Smooth muscle cell (in vitro differentiated cells): ENCODE results near the gene RNF43. TPM values are rescaled to one million over a fixed set of nuclear protein-coding genes. Genes with fewer than 3 reads are reported as not detected.

Source experiments
- DNase-seq: peaks from one replicate; lab custom pipeline; 2025; ENCODE audit not compliant: unreplicated experiment; lab: John Stamatoyannopoulos, UW
- H2AFZ ChIP-seq: fragments of 200-600 bp; sonication (generic); 2 replicates; pipeline ENCODE4 v1.6.0; 2016; ENCODE audit warnings: antibody characterized with exemption, low read depth, mild to moderate bottlenecking
- H3F3A ChIP-seq: fragments of 200-600 bp; sonication (generic); 2 replicates; pipeline ENCODE4 v1.6.0; 2017; ENCODE audit warnings: antibody characterized with exemption, low read depth
- H3K27ac ChIP-seq: fragments of 200-600 bp; sonication (generic); 2 replicates; pipeline ENCODE4 v1.5.1; 2016; ENCODE audit warnings: low read depth, mild to moderate bottlenecking
- H3K27me3 ChIP-seq: fragments of 200-600 bp; sonication (generic); 2 replicates; pipeline ENCODE4 v1.6.1; 2016; ENCODE audit warnings: low read depth, mild to moderate bottlenecking
- H3K36me3 ChIP-seq: fragments of 200-600 bp; sonication (generic); 2 replicates; pipeline ENCODE4 v1.5.1; 2016; ENCODE audit warnings: low read depth
- H3K4me1 ChIP-seq: fragments of 200-600 bp; sonication (generic); 2 replicates; pipeline ENCODE4 v1.5.1; 2016; ENCODE audit warnings: low read depth
- H3K4me2 ChIP-seq: fragments of 200-600 bp; sonication (generic); 2 replicates; pipeline ENCODE4 v1.6.0; 2016; ENCODE audit warnings: mild to moderate bottlenecking
- H3K4me3 ChIP-seq: fragments of 200-600 bp; sonication (generic); 2 replicates; pipeline ENCODE4 v1.5.1; 2016; ENCODE audit warnings: mild to moderate bottlenecking
- H3K79me2 ChIP-seq: fragments of 200-600 bp; sonication (generic); 2 replicates; pipeline ENCODE4 v1.6.0; 2016; ENCODE audit warnings: low read depth, mild to moderate bottlenecking
- H3K9ac ChIP-seq: fragments of 200-600 bp; sonication (generic); 2 replicates; pipeline ENCODE4 v1.6.0; 2016; ENCODE audit warnings: low read depth
- H3K9me3 ChIP-seq: fragments of 200-600 bp; sonication (generic); replicated peaks from 2 replicates; pipeline ENCODE4 v1.5.1; 2016; ENCODE audit warnings: low read depth
- H4K20me1 ChIP-seq: fragments of 200-600 bp; sonication (generic); 2 replicates; pipeline ENCODE4 v1.6.0; 2016; ENCODE audit warnings: low read depth
- CTCF ChIP-seq: fragments of 200-600 bp; sonication (generic); IDR thresholded peaks from 2 replicates; pipeline ENCODE4 v1.5.1; 2017; ENCODE audit warnings: borderline replicate concordance, mild to moderate bottlenecking, antibody characterized with exemption; ENCODE audit not compliant: insufficient read depth, poor library complexity, severe bottlenecking
- WGBS: methylation state at CpG from one replicate; pipeline ENCODE4 v1.1.7; 2016; ENCODE audit warnings: low lambda C conversion rate; 5-methylcytosine and 5-hydroxymethylcytosine counted together
- polyA plus RNA-seq: library from polyadenylated mRNA; unstranded; fragments of >200 nt; fragmentation: Nextera tagmentation; extraction: Ambion mirVana; gene quantifications from 2 replicates; pipeline ENCODE4 v1.2.1, GENCODE V29; 2016
- total RNA-seq: library from RNA; depleted of rRNA; stranded (reverse); fragments of >200 nt; gene quantifications from 2 replicates; pipeline ENCODE4 v1.2.3, GENCODE V29; 2014

Gene RNF43
- total and polyA plus RNA-seq, 2 experiments from 2014 or later, result 0.17 to 3.8 TPM

- no peaks in the 10 kb centered on the region for H3K36me3 ChIP-seq
- H3K9ac ChIP-seq, result no peak overlapping the region
- H3K79me2 ChIP-seq, result no peaks in the 10 kb centered on the region
- H3F3A ChIP-seq, result no peaks in the 10 kb centered on the region
- H4K20me1 ChIP-seq, result no peaks in the 10 kb centered on the region
- DNase-seq, result no peak
- H3K27me3 ChIP-seq, result no peaks in the 10 kb centered on the region
- no peak overlapping the region for H3K27ac ChIP-seq
- no peak for TF ChIP-seq CTCF
- WGBS, result 75% methylated on average over 2 of the region's 2 CpGs
- H2AFZ ChIP-seq, result no peak overlapping the region
- H3K9me3 ChIP-seq, result no peaks in the 10 kb centered on the region
- H3K4me3 ChIP-seq, result no peak overlapping the region
- H3K4me2 ChIP-seq, result no peak overlapping the region
- H3K4me1 ChIP-seq, result peaks cover 13% of the 10 kb centered on the region
These were observed 3.5 kb upstream of the RNF43 start for GRCh38 chr17:58420827-58421226.

GRCh38 chr17:58416937-58417299 is 416 bp downstream of the RNF43 start:
- Histone ChIP-seq H4K20me1 (no peaks in the 10 kb centered on the region), H3K27me3 (no peaks in the 10 kb centered on the region), H3K36me3 (no peaks in the 10 kb centered on the region), H3K4me3 (peak overlapping the region; percentile 61), H3K4me2 (peak overlapping the region; percentile 81), H3K4me1 (peaks cover 10% of the 10 kb centered on the region), H3K79me2 (peaks cover 16% of the 10 kb centered on the region), H3F3A (no peaks in the 10 kb centered on the region), H3K9ac (peak overlapping the region; percentile 60), H3K9me3 (no peaks in the 10 kb centered on the region), H2AFZ (peak overlapping the region; percentile 70), H3K27ac (peak overlapping the region; percentile 63)
- no peak for DNase-seq
- no peak for TF ChIP-seq CTCF
- 6% methylated on average over 6 of the region's 6 CpGs for whole genome bisulfite sequencing

GRCh38 chr17:58416396-58416795 is 938 bp downstream of the RNF43 start:
- Histone ChIP-seq H3K4me3 (peak overlapping the region; percentile 61), H3K27ac (no peak overlapping the region), H3K9me3 (no peaks in the 10 kb centered on the region), H3K36me3 (no peaks in the 10 kb centered on the region), H3K9ac (no peak overlapping the region), H3K27me3 (no peaks in the 10 kb centered on the region), H3F3A (no peaks in the 10 kb centered on the region), H3K4me1 (peaks cover 5% of the 10 kb centered on the region), H3K79me2 (peaks cover 20% of the 10 kb centered on the region), H3K4me2 (peak overlapping the region; percentile 81), H2AFZ (no peak overlapping the region), H4K20me1 (no peaks in the 10 kb centered on the region)
- no peak for TF ChIP-seq CTCF
- 66% methylated on average over 4 of the region's 4 CpGs for WGBS
- no peak for DNase-seq

- H2AFZ ChIP-seq, result no peak overlapping the region
- H3K4me3 ChIP-seq, result peak overlapping the region; percentile 61
- no peaks in the 10 kb centered on the region for H3K27me3 ChIP-seq
- no peaks in the 10 kb centered on the region for H3F3A ChIP-seq
- no peak for TF ChIP-seq CTCF
- peak overlapping the region; percentile 81 for H3K4me2 ChIP-seq
- no peaks in the 10 kb centered on the region for H3K4me1 ChIP-seq
- peaks cover 26% of the 10 kb centered on the region for H3K79me2 ChIP-seq
- H3K9me3 ChIP-seq, result no peaks in the 10 kb centered on the region
- H3K36me3 ChIP-seq, result no peaks in the 10 kb centered on the region
- no peak overlapping the region for H3K27ac ChIP-seq
- no peak for DNase-seq
- no peak overlapping the region for H3K9ac ChIP-seq
- H4K20me1 ChIP-seq, result no peaks in the 10 kb centered on the region
- 56% methylated on average over 6 of the region's 6 CpGs for WGBS
These were observed 1.8 kb downstream of the RNF43 start for GRCh38 chr17:58415371-58416055.
